Activated effector memory CD4-positive, alpha-beta T cell treated with anti-CD3 and anti-CD28 coated beads, Interleukin-2, amount 50 U/mL, for 16 hours (primary cell): ENCODE data around the gene SYNE1.

Experiments
- DNase-seq: peaks from one replicate; pipeline ENCODE4 v3.0.0-alpha.2; 2020

Gene SYNE1

DNA sequence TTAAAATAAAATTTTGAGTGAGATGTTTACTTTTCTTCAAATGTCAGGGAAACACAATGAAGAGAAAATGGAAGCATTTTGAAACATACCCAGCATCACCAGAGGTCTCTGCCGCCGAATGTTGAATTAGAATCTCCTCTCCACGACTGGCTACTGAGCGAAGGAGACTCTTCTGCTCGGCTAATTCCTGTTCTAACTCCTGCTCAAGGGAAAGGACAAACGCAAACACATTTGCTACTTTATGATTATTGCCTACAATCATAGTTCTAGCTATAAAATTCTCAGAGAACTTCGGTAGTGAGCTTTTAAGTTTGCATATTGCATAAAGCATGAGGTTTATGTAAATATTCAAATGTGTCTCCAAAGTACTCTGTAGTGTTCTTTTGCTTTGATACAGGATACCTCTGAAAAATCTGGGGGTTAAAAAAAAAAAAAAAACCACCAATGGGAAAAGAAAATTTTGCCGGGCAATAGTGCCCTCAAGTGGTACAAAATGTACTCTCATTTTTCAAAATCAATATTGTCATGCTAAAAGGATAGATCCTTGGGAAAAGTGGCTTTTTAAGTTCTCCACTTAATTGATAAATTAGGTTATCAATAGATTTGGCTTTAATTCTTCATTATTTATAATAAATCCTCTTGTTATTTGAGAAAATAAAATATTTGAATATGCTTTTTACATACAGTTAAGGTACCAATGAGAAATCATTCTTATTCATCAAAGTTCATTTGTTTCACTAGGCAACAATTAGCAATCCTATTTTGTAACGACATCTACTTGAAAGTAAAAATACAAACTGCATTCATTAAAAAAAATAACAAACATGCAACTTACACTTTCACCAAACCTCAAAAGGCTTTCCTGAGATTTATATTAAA, 369.0 kb downstream of the SYNE1 start:
- DNase-seq = no peak

DNA sequence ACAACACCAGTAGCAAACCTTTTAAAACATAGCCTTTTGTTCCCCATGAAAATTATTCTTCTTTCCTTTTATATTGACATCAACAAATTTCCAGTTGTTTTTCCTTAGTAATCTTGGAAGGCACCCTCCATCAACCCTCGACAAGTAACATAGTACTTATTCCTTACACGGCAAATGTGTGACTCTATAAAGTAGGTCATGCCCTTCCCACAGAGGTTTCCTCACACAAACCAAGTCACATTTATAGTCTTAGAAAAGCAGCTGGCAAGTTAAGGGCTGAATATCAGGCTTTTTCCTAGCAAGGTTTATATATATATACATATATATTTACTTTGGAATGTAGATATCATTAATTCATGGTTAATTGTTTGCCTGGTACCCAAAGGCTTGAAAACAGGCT, 371.5 kb downstream of the SYNE1 start:
- DNase-seq = no peak

DNA sequence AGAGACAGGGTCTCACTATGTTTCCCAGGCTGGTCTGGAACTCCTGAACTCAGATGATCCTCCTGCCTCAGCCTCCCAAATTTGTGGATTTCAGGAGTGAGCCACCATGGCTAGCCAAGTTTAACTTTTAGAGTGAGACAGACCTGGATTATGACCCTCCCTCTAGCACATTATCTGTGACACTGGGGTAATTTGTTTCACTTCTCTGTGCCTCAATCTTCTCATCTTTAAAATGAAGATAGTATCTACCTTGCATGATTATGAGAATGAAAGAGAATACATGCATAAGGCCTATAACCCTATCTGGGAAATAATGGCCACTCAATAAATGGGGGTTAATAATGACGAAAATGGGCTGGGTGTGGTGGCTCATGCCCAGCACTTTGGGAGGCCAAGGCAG, 373.6 kb downstream of the SYNE1 start:
- no peak for DNase-seq

DNA sequence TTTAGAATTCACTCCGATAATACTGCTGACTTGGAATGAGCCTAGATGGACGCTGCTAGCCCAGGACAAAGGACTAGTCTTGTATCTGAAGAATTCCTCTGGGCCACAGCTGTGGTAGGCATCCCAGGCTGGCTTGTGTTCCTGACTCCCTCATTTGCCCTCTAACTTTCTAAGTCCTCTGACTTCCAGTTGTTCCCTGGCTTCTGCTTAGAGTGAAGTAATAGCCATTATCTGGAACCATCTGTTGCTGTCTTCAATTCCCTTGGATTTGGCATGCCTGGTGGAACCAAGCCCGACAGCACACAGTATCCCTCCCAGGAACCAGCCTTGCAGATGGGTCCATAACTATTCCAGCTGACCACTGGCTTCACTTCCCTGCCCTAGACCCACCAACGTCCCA, 376.0 kb downstream of the SYNE1 start:
- no peak for DNase-seq

DNA sequence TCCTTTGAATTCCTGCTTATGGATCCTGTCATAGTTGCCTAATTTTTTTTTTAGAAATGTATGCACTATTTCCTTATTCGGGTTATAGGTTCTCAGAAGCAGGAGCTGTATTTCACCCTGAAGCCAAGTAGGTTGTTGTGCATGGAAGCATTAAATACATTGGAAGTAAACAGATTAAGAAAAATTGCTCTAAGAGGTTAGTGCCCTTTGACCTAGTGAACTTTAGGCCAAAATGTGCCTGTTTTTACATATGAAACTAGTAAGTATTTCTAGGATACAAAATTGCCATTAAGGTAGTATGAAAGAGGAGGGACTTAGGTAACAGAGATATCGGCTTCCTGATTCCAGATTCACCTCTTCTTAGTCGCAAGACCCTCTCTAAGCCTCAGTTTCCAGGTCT, 377.9 kb downstream of the SYNE1 start:
- DNase-seq = no peak

DNA sequence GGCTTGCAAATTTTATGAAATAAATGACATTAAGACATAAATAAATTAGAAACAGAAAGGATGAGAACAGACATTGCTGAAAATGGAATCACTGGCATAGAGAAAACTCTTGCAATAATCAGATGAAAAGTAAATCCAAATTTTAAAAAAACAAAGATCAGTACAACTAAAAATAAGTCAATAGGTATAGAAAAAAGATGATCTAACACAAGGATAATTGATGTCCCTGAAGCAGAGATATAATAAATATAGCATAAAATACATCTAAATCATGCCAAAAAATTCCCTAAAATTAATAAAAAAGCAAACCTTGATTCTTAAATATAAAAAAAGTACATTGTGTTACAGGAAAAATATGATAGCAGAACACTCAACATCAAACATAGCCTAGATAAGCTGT, 379.6 kb downstream of the SYNE1 start:
- DNase-seq = no peak

DNA sequence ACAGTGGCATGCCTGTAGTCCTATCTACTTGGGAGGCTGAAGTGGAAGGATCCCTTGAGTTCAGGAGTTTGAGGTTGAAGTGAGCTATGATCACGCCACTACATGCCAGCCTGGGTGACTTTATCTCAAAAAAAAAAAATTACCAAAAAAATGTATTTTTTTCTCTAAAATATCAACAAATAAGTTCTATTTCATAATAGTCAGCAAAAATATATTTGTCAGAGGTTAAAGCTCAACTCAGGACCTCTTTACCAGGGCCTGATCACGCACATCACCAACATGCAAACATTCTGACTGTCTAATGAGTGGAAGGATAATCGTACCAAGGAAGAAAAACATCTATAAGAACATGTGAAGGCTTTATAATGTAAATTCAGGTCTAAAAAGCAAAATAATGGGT, 387.0 kb downstream of the SYNE1 start:
- no peak for DNase-seq

DNA sequence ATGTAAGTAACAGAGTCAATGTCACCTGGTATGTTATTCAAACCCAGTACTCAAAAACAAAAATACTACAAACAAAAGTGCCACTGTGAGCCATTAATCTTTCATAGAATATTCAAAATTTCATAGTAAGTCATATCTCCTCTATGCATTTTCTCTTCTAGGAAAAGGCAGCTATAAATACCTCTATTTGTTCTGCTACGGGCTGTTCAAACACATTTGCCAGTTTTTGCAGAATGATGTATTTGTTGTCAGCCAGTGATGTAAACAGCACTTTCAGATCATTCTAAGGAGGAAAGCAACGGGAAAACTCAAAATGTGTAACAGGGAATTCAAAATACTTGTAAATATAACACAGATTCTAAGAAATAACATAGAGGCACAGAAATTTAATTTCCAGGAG, 388.2 kb downstream of the SYNE1 start:
- no peak for DNase-seq

DNA sequence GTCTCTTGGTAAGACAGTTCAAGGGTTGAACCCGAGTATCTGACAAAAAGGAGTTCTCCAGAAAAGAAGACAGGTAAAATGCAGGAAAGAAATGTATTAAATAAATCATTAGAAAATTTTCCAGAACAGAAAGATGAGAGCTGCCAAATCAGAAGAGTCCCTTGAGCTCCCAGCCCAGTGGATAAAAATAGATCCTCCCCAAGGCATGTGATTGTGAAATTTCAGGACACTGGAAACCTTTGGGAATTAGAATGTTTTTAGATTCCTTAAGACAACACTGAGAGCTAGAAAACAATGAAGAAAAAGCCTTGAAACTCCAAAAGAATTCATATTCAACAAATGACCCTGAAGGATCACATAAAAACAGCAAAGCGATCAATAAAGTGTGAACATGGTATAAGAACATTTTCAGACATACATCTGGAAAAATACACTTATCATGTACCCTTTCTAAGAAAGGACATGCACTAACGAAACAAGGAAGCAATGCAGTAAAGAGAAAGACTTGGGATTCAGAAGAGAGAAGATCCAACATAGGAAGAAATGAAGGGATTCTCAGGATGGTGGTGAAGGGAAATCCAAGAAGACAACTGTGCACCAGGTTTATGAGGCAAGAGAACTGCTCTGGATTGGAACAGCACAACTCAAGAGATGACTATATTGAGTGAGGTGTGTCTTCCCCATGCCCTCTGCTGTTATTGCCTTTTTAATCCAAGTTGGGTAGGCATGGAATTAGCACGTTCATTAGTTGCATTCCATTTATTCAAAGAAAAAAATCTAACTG, 390.4 kb downstream of the SYNE1 start:
- DNase-seq = no peak

DNA sequence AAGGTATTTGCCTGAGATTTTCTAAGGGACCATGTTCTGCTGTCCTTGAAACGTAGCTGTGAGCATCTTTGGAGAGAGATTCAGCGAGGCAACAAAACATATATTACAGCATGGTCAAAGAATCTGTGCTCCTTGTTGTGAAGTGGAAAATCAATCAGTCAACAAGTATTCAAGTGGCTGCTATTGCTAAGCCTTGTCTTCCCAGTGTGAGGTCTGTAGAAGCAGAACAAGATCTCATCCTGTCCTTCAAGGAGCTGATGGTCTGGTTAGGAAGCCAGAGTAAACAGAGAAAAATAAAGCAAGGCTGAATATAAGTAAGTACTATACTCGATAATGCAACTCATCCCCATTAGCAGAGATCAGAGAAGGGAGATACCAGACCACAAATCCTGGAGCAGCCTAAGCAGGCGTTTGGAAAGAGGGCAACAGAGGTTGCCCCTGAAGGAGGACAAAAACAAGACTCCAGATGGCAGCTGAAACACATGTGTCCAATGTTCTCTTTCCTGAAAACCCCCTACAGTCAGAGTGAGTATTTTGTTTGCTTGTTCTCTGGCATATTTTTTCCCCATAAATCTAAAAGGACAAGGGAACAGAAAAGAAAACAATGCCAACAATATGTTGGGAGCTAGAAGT, 392.0 kb downstream of the SYNE1 start:
- no peak for DNase-seq

DNA sequence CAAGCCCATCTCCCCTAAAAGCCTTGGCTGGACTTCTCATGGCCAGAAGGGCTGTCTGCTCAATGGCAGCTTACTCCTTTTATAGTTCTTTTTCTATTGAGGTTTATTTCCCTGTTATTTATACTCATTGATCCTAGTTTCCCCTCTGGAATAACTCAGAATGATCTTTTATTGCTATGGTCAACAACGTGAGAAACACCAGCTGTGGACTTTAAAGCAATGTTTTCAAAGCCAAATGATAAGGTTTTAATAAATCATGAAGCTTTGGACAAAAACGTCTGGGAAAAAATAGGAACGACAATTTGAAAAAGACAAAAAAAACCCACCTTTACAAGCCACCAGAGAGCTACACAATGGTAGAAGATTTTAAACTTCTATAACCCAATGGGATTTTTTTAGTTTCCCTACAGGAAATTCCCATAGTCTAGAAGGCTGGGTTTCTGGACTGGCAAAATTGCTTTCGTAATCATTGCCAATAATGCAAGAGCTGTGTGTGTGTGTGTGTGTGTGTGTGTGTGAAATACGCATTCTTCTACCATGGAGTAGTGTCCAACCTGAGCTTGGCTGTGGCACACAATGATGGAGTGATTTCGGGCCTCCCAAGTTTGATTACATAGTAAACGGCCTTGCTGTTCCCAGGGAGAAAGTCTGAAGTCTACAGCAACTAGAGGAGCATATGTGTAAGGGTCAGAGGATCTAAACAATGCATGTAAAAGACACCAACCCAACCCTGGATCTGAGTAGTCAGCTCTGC, 396.0 kb downstream of the SYNE1 start:
- DNase-seq = no peak

DNA sequence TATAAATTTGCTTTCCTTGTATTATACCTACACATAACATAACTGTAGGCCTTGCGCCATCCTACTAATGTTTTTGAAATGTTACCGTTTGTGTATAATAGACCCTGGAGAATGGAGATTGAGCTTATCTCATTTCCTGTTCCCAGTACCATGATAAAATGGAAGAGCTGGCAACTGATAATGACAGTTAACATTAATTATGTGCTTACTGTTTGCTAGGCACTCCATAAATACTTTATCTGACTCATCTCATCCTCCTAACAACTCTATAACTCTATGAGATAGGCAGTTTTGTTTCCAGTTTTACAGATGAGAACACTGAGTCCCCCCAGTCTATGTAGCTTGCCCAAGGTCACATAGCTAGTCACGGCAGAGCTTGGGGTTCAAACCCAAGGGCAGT, 396.7 kb downstream of the SYNE1 start:
- DNase-seq = no peak

DNA sequence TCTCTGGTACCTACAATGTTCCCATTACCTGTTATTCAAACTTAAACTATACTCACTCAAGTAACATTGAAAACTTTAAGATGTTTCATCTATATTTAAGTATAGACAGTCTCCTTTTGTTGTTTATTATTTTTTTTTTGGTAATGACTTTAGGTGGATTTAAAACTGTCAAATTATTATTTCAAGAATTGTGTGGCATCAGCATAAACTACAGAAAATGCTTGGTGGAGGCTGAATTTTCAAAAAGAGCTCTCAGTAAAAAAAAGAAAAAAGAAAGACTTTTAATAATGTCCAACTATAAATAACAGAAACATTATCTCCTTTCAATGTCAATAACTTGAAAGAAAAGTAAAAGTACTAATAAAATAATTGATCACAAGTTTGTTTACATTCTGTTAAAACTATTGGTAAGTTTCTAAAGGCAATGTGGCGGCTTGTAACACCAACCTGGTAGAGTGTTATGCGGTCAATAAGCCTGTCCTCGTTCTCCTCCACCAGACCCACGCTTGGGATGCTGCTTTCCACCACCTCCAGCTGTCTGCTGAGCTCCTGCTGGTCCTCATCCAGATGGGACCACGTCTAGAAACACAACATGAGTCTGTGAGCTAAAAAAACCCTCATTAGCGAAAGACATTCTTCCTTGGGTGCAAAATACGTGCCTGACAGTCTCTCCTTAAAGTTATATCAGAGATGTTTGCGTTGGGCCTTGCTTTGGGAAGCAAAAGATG, 400.6 kb downstream of the SYNE1 start:
- DNase-seq = no peak

DNA sequence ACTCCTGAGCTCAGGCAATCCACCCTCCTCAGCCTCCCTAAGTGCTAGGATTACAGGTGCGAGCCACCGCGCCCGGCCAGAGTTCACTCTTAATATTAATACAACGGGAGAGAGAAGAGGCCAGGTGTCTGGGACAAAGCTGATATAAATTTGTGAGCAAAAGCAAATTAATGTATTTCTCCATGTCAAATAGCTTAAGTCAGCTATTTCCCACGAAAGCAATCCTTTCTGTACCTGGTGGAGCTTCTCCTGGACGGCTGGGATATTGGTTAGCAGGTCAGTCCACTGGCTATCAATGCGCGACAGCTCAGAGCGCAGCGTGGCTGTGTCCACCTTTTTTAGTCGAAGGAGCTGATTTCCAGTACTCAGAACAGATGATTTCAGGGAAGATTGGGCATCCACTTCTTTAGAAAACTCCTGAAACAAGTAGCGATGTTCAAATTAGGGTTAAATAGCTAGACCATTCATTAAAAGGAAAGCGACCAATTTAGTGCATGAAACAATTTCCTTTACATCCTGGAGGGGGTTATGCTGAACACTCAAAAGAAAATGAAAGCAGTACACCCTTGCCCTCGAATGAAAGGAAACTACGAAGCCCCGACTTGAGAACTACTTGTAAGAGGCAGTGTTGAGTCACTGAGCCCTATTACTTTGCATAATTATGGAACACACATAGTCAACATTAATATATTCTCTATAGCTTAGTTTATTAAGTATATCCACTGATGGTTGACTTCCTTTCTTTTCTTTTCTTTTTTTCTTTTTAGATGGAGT, 403.4 kb downstream of the SYNE1 start:
- DNase-seq = no peak

DNA sequence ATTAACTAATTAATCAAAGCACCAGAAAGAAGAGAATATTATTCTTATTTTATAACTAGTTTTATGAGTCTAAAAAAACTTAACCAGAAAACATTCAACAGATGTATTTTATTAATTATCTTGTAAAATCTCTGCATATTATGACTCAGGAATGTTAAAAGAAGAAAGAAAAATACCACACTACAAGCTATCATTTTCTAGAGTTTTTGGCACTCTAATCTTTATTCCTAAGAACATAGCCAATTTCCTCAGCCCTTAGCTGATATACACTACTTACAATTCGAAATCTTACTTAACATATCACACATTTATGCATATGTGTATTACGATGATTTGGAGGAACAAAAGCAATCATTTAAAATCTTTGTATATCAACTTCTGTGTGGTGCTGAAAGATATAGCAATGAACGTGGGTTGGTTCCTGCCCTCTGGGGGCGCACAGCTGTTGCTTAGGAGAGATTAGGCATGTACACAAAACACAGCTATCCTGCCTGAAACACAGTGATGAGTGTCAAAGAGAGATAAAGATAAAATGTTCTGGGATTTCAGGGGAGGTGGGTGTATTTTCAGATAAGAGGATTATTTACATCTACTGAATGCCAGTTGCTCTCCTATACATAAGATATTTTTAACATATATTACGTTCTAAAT, 404.5 kb downstream of the SYNE1 start:
- peak; percentile 64 for DNase-seq

DNA sequence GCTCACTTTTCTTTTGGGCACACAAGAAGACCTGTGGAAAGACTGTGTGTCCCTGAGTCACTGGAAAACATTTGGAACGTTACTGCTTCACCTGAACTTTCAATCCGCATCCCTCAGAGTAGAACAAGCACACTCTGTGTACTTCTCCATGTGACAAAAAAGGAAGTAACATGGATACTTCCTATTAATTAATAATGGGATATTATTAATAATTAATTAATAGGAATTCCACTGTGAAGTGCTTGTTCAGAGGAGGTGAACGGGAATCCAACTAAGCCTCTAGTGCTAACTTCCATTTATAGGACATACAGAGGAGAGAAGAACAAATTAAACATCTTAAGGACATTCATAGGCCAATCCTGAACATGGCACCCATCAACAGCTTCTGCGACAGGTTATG, 407.8 kb downstream of the SYNE1 start:
- DNase-seq = no peak

DNA sequence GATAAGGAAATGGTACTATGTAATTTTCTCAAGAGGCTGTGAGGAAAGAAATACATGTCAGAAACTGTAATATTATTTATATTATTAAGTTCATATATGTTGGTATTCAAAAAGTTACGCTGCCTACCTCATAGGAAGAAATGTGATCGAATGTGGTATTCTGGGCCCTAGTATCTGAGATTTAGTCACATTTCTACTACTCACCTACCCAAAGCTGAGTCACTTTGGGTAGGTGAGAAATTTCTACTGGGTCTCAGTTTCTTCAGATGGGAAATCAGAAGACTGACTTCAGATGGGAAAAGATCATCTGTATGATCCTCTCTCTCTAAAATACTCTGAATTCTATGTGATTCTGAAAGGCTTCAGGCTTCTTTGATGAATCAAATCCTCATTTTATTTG, 411.0 kb downstream of the SYNE1 start:
- no peak for DNase-seq

DNA sequence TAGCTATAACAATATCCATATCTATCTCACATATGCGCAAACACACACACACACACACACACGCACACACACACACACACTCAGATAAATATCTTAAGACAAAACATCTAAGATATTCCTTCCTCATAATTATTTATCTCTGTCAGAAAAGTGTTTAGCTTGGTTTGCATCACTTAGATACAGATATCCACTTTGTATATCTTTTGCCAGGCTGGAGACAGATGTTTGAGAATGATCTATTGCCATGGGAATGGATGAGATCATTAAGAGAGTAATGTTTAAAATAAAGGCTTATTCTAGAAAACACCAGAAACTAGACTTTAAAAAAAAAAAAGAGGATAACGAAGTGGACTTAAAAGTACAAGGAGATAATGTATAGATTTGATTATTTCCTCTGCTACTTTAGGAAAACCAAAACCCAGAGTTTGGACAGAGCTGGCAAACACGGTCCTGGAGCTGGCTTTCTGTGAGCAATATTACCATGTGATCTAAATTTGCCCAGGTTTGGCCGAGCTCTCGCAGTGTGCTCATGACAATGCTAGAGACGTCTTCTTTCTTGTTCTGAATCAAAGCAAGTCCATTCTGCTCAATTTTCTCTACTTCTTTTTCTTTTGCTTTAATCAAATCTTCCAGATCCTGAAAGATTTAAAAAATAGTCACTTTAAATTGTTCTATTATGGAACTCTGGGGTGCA, 411.8 kb downstream of the SYNE1 start:
- no peak for DNase-seq

DNA sequence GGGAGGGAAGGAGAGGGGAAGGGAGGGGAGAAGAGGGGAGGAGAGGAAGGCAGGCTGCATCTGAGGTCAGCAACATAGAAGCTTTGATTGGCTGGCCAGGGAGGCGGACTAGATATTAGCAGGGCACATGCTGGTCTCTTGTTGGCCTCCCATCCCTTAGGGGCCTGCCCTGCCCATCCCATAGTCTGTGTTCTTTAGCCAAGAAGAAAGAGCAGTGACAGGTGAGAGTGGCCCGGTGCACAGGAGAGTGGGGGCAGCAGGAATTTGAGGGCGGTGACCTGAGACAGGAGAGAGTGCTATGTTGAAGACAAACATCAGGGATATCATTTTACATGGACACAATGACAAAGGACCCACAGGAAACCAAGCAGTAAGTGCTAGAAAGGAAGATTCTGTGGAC, 413.5 kb downstream of the SYNE1 start:
- no peak for DNase-seq
